Fibroblast of lung (primary cell): Measurements from ENCODE around the gene ZNF750.

Source experiments
- CTCF ChIP-seq, 2 donors: IDR thresholded peaks in 1 of 2; conservative IDR thresholded peaks in 1 of 2; 1 replicate in 1 of 2; 2 replicates in 1 of 2; pipeline ENCODE4 v1.5.1; 2011 to 2012; ENCODE audit warnings: low read length in 2 of 2, control low read depth in 1 of 2, inconsistent platforms in 1 of 2, low read depth in 1 of 2, mild to moderate bottlenecking in 1 of 2
- EZH2 ChIP-seq: IDR thresholded peaks from 2 replicates; pipeline ENCODE4 v1.5.1; 2012; ENCODE audit warnings: low read length, control low read depth, mild to moderate bottlenecking; ENCODE audit errors: missing control alignments

- TF ChIP-seq EZH2 (no peak), CTCF (conservative IDR thresholded peaks at IDR 0.05 in 1 of 2, IDR thresholded peaks at IDR 0.05 in 1 of 2; ENCODE audit: low read depth in 1 of 2, low read length in 2 of 2) (no peak)
These were observed 36.6 kb downstream of the ZNF750 start for GRCh38 chr17:82803185-82803584.
